Hematopoietic multipotent progenitor cell treated with erythropoietin and hydrocortisone succinate and interleukin-3 and kit ligand, for 17 days (in vitro differentiated cells): ENCODE results near the gene GSG1.

Experiments used
- DNase-seq: peaks from one replicate; pipeline ENCODE4 v3.0.0-alpha.2; 2015; ENCODE audit warnings: low spot score

GSG1 gene

GRCh38 chr12:13103391-13104033 is at the start of gene GSG1:
Gene GSG1, minus strand, starts transcription at chr12:13103667. Its CDS starts 155 bp downstream, at chr12:13103512.
- no peak for DNase-seq

- no peak for DNase-seq
Observed at GRCh38 chr12:13153180-13153579, 49.7 kb upstream of the GSG1 start.

- no peak for DNase-seq
Observed at GRCh38 chr12:13152756-13153155, 49.3 kb upstream of the GSG1 start.

GRCh38 chr12:13152281-13152680 is 48.8 kb upstream of the GSG1 start:
- DNase-seq: no peak

GRCh38 chr12:13149411-13149810 is 45.9 kb upstream of the GSG1 start:
- DNase-seq: no peak

GRCh38 chr12:13148485-13148847 is 45.0 kb upstream of the GSG1 start:
- no peak for DNase-seq

- DNase-seq: no peak
Observed at GRCh38 chr12:13147688-13148484, 44.4 kb upstream of the GSG1 start.

- no peak for DNase-seq
Observed at GRCh38 chr12:13146336-13146938, 43.0 kb upstream of the GSG1 start.

DNA sequence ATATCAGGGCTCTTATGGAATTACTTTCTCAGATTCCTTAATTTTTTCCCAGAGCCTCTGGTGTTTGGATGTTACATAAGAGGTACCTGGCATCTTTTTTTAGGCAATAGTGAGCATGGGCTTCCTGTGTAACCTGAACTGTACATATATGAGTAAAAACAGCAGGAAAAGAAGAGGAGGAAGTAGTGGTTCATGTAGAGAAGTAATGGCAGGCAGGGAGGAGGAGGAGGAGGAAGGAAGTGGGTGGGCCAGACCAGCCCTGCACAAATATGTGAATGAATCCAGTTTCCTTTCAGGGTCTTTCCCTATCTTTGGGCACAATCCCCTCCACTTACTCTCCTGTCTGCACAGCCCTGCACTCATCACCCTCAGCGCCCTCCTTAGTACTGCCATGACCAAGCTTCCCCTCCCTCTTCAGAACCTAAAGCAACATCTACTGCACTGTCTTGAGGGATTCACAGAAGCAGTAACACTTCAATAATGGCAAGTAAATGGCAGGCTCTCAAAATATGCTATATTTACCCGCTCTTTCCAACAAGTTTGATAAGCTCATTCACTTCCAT is 40.9 kb upstream of the GSG1 start:
- DNase-seq: no peak

- no peak for DNase-seq
Observed at GRCh38 chr12:13142747-13143146, 39.3 kb upstream of the GSG1 start.

- DNase-seq: no peak
Observed at GRCh38 chr12:13141686-13142085, 38.2 kb upstream of the GSG1 start.

- no peak for DNase-seq
Observed at GRCh38 chr12:13135371-13136178, 32.1 kb upstream of the GSG1 start.

DNA sequence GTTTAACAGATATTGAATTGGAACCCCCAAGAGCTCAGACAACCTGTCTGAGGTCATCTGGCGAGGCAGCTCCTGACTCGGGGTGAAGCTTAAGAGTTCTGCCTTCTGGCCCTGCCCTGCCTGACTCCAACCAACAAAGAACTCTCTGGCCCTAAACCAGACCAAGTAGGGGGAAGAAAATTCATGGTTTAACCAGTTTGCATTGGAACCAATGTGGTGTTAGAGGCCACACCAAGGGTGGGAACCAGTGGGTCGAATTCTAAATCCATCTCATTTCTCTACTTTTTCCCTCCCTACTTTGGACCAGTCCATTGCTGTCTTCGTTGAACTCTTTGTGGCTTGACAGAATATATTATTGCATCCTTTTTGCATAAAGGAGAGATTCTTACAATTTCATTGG is 30.4 kb upstream of the GSG1 start:
- DNase-seq: no peak

GRCh38 chr12:13130981-13131380 is 27.5 kb upstream of the GSG1 start:
- no peak for DNase-seq

- DNase-seq: no peak
Observed at GRCh38 chr12:13128291-13128965, 25.0 kb upstream of the GSG1 start.

DNA sequence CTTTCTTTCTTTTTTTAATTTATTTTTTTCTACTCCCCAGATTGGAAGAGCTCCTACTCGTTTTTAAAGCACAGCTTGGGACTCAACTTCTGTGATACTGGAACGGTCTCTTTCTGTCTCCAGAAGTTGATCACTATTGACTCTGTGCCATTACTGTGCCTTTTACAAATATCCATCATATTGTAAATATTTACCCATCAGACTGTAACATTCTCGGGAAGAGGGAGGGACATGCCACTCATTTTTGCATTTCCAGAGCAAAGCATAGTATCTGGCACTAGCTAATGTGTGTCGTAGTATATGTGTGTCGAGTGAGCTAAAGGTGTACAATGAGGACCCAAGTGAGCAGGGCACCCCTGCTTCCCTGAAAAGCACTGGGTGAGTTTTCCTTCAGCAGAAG is 24.0 kb upstream of the GSG1 start:
- DNase-seq: no peak

- DNase-seq: no peak
Observed at GRCh38 chr12:13126494-13126893, 23.0 kb upstream of the GSG1 start.

DNA sequence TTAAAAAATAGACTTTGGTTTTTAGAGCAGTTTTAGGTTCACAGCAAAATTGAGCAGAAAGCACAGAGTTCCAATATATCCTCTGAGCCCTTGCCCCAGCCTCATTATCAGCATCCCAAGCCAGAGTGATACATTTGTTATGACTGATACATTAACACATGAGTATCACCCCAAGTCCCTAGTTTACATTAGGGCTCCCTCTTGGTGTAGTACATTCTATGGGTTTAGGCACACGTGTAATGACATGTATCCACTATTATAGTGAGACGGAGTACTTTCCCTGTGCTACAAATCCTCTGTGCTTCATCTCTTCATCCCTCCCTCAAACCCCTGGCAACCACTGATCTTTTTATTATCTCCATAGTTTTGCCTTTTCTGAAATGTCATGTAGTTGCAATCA is 22.5 kb upstream of the GSG1 start:
- DNase-seq: no peak

GRCh38 chr12:13124656-13125505 is 21.4 kb upstream of the GSG1 start:
- no peak for DNase-seq

DNA sequence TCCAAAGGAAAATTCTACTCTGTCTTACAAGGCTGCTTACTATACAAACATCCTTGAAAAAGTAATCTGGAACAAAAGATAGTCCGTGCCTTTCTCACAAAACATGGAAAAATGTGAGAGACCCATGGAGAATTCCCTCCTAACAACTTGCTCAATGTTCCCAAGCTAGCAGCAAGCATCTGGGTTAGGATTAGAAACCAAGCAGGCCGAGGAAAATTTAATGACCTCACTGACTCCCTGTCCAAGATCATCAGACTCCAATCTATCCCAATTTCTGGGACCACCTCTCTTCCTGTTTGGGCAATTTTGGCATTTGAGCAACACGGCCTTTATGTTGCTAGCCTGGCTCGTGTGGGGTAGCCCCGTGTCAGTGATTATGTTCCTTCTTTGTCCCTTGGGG is 18.1 kb upstream of the GSG1 start:
- DNase-seq: no peak

DNA sequence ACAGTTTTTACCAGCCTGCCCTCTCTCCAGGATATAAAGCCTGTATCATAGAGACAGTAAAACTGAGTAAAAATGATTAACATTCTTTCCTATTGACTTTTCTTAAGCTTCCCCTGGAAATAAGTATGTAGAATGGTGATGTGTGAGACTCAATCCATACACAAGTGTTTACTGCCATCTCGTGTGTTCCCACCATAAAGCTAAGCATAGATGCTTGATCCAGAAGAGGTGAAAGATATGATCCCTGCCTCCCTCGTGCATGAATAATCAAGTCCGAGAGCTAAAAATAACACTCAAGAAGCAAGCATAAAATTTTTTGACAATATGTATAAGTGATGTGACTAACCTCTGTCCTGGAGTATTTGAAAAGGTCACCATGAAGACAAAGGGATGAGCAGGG is 16.9 kb upstream of the GSG1 start:
- no peak for DNase-seq
